Fibroblast of upper back skin (primary cell): ENCODE results near the gene MRPL38.

Experiments used
- DNase-seq: peaks from one replicate; pipeline ENCODE4 v3.0.0-alpha.2; 2013

Gene MRPL38

GRCh38 chr17:75850928-75851692 lies 53.6 kb downstream of the MRPL38 start:
- no peak for DNase-seq

DNA sequence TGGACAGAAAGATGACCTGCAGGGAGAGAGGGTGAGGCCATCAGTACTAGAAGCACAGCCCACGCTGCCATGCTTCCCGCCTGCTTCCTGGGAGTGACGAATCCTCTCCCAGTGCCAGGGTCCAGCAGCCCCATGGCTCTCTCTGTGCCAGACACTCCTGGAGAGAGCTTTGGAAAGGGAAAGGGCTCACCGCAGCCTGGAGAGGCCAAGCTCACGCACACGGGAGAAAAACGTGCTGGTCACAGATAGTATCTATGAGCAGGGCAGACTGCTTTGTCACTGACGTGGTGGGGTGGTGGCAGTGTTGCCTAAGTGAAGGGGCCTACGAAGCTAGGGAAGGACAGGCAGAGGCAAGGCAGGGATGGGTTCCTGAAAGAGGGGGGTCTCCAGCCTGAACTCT lies 55.0 kb downstream of the MRPL38 start:
- DNase-seq = no peak

GRCh38 chr17:75849279-75849646 lies 55.4 kb downstream of the MRPL38 start:
- DNase-seq = no peak
